Measurements from ENCODE around the gene PLSCR5. TPM values are rescaled to one million over a fixed set of nuclear protein-coding genes. Genes with fewer than 3 reads are reported as not detected.

The PLSCR5 gene
- polyA plus RNA-seq, 3 donors, result not detected

DNA sequence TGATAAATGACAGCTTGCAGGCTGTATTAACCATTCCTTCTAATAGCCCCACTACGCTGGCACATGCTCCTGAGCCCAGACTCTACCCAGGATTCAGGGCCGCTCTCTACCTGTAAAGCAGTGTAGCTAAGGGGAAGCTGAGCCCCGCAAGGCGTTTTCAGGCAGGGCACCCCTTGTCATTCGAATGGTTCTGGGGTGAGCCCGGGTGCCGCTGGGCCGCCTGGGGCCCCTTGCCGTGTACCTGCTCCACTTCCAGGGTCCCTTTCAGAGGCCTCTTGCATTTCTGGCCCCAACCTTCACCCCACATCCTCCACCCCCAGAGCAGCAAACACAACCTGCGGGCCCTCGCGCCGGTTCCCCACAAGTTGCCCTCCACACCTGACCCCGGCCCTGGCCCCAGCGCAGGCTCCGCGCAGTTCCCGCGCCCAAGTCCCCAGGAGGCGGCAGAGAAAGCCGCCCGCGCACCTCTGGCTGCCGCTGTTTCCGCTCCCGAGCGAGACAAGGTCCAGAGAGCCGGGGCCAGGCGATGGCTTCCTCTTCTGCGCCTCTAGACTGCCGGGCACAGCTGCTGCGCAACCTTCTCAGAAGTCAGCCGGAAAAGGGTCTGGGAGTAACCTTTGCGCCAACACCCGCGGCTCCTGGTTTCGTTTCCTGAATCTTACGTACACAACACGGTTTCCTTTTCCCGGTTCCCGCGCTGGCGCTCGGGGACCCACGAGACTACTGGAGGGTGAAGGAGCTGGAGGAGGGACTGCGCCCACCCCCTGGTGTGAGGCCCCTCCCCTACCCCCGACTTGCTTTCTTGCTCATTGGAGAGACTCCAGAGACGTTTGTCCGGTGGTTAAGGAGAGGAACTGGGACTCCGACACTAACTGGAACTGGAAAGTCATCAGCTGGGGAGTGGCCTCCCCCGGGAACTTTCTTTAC, 60.9 kb downstream of the PLSCR5 start, which contains the start of gene PLSCR1:
PLSCR1 (minus strand) TSS at position 606 of the 927 bp plus-strand sequence. CDS start 8,055 bp downstream, outside the sequence.
- Mint-ChIP-seq H3K9me3 (no peaks in the 10 kb centered on the region), H3K36me3 (peaks cover 14 to 27% of the 10 kb centered on the region in 2 donors), H3K27me3 (ENCODE audit: low read depth in 3 of 3) (peaks cover 0 to 2% (median 0%) of the 10 kb centered on the region in 3 donors), H3K4me3 (peak within 1 kb of the TSS; percentile 93 to 99), H3K27ac (peak within 1 kb of the TSS; percentile 95 to 99 (median 97)), H3K4me1 (peaks cover 44% of the 10 kb centered on the region)
- H4K20me1 ChIP-seq (ENCODE audit: insufficient read depth, low read length), result peaks cover 16% of the 10 kb centered on the region
- H2AFZ ChIP-seq (ENCODE audit: insufficient read depth, low read depth, low read length, poor library complexity, severe bottlenecking), result peak within 1 kb of the TSS; percentile 42
- H3K79me2 ChIP-seq (ENCODE audit: insufficient read depth, low read length), result peaks cover 50% of the 10 kb centered on the region
- peaks cover 46 to 50% of the 10 kb centered on the region in 2 donors for H3K4me1 ChIP-seq (ENCODE audit: control insufficient read depth in 1 of 2, insufficient read depth in 2 of 2, low read length in 2 of 2)
- WGBS (ENCODE audit: insufficient coverage), result under 1% methylated on average over 36 of the region's 51 CpGs
- intact Hi-C loops (cut with micrococcal nuclease), result loop anchor here in 1 of 2 donors (1.0 kb wide), 1 partner anchor 38 kb away; no protein-coding TSS in a partner anchor
- H3K9ac ChIP-seq (ENCODE audit: insufficient read depth, low read length, poor library complexity, severe bottlenecking), result peak within 1 kb of the TSS; percentile 93
- H3K4me2 ChIP-seq (replicated peaks; ENCODE audit: extremely low read depth, low read length, poor library complexity, severe bottlenecking), result peak within 1 kb of the TSS; percentile 89
- peaks cover 0 to 2% of the 10 kb centered on the region in 2 donors for H3K36me3 ChIP-seq (replicated peaks in 1 of 2; ENCODE audit: control insufficient read depth in 1 of 2, insufficient read depth in 2 of 2, low read length in 2 of 2)
- TF ChIP-seq, protein P1, sequence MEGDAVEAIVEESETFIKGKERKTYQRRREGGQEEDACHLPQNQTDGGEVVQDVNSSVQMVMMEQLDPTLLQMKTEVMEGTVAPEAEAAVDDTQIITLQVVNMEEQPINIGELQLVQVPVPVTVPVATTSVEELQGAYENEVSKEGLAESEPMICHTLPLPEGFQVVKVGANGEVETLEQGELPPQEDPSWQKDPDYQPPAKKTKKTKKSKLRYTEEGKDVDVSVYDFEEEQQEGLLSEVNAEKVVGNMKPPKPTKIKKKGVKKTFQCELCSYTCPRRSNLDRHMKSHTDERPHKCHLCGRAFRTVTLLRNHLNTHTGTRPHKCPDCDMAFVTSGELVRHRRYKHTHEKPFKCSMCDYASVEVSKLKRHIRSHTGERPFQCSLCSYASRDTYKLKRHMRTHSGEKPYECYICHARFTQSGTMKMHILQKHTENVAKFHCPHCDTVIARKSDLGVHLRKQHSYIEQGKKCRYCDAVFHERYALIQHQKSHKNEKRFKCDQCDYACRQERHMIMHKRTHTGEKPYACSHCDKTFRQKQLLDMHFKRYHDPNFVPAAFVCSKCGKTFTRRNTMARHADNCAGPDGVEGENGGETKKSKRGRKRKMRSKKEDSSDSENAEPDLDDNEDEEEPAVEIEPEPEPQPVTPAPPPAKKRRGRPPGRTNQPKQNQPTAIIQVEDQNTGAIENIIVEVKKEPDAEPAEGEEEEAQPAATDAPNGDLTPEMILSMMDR (IDR thresholded peaks at IDR 0.05), result no peak
- peak within 1 kb of the TSS; percentile 62 to 95 (median 93) for H3K4me3 ChIP-seq (replicated peaks in 1 of 3; ENCODE audit: low read depth in 2 of 3, low read length in 3 of 3)
- peak within 1 kb of the TSS; percentile 93 to 100 for H3K27ac ChIP-seq (ENCODE audit: low read depth in 1 of 2, low read length in 2 of 2)
- no peaks in the 10 kb centered on the region for H3K27me3 ChIP-seq (ENCODE audit: control insufficient read depth in 2 of 2, insufficient read depth in 2 of 2, low read length in 2 of 2)
- H3K9me3 ChIP-seq (replicated peaks in 1 of 2; ENCODE audit: control insufficient read depth in 1 of 2, insufficient read depth in 1 of 2, low read length in 2 of 2), result no peaks in the 10 kb centered on the region
- DNase-seq, result peak; percentile 97 to 98 (median 98)

DNA sequence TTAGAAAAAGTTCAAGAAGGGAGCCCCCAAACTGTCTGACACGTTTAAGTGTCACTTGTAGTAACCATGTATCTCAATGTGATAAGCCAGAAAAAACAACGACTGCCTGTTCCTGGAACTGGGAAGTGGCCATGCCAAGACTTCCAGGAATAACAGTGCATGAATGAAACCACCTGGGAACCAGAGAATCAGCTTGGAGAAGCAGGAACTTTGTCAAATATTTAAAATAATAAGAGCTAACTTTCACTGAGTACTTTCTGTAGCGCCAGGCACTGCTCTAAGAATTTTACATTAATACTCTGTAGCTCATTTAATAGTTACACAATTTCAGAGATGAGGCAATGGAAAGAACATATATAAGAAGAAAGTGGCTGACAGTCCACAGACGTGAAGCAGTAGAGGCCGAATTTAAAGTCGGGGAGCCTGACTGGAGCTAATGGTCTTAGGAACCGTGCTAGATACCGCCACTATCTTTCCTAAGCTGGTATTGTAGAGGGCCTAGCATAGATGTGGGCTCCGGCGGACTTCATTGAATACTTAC, 61.6 kb downstream of the PLSCR5 start:
- H3K27me3 Mint-ChIP-seq (ENCODE audit: low read depth in 3 of 3), result peaks cover 0 to 2% (median 0%) of the 10 kb centered on the region in 3 donors
- H3K27ac ChIP-seq (ENCODE audit: low read depth in 1 of 2, low read length in 2 of 2), result peak overlapping the region; percentile 93 to 100
- no peak overlapping the region for H2AFZ ChIP-seq (ENCODE audit: insufficient read depth, low read depth, low read length, poor library complexity, severe bottlenecking)
- H3K4me3 Mint-ChIP-seq, result peak overlapping the region; percentile 93 to 99
- peak overlapping the region; percentile 93 for H3K9ac ChIP-seq (ENCODE audit: insufficient read depth, low read length, poor library complexity, severe bottlenecking)
- peak overlapping the region; percentile 89 for H3K4me2 ChIP-seq (replicated peaks; ENCODE audit: extremely low read depth, low read length, poor library complexity, severe bottlenecking)
- peaks cover 48 to 50% of the 10 kb centered on the region in 2 donors for H3K4me1 ChIP-seq (ENCODE audit: control insufficient read depth in 1 of 2, insufficient read depth in 2 of 2, low read length in 2 of 2)
- H3K9me3 ChIP-seq (replicated peaks in 1 of 2; ENCODE audit: control insufficient read depth in 1 of 2, insufficient read depth in 1 of 2, low read length in 2 of 2), result no peaks in the 10 kb centered on the region
- H3K36me3 ChIP-seq (replicated peaks in 1 of 2; ENCODE audit: control insufficient read depth in 1 of 2, insufficient read depth in 2 of 2, low read length in 2 of 2), result peaks cover 0 to 6% of the 10 kb centered on the region in 2 donors
- WGBS (ENCODE audit: insufficient coverage), result 9% methylated on average over 7 of the region's 10 CpGs
- no peaks in the 10 kb centered on the region for H3K9me3 Mint-ChIP-seq
- peak overlapping the region; percentile 62 to 95 (median 93) for H3K4me3 ChIP-seq (replicated peaks in 1 of 3; ENCODE audit: low read depth in 2 of 3, low read length in 3 of 3)
- peak in 2 of 3 donors; percentile 33 to 47 for DNase-seq
- H3K27me3 ChIP-seq (ENCODE audit: control insufficient read depth in 2 of 2, insufficient read depth in 2 of 2, low read length in 2 of 2), result no peaks in the 10 kb centered on the region
- intact Hi-C loops (cut with micrococcal nuclease), result loop anchor here in 1 of 2 donors (1.0 kb wide), 1 partner anchor 37 kb away; no protein-coding TSS in a partner anchor
- H4K20me1 ChIP-seq (ENCODE audit: insufficient read depth, low read length), result peaks cover 20% of the 10 kb centered on the region
- H3K4me1 Mint-ChIP-seq, result peaks cover 47% of the 10 kb centered on the region
- TF ChIP-seq, protein P1 (IDR thresholded peaks at IDR 0.05), result no peak
- peaks cover 58% of the 10 kb centered on the region for H3K79me2 ChIP-seq (ENCODE audit: insufficient read depth, low read length)
- H3K27ac Mint-ChIP-seq, result peak overlapping the region; percentile 95 to 99 (median 97)
- peaks cover 18 to 33% of the 10 kb centered on the region in 2 donors for H3K36me3 Mint-ChIP-seq

All from CD14-positive monocyte (primary cell).